Glomerular visceral epithelial cell (primary cell): Measurements from ENCODE around the gene MAPK12.
"Not testable (repeated sequence)": the region's sequence is repeated elsewhere in the genome, so short reads cannot be mapped to it uniquely, and the experiment has no call there.

Experiments used
- DNase-seq: peaks from one replicate; pipeline ENCODE4 v3.0.0-alpha.2; 2016; ENCODE audit errors: extremely low spot score

Gene MAPK12

GRCh38 chr22:50216055-50216683 lies 45.3 kb downstream of the MAPK12 start:
- no peak for DNase-seq

- DNase-seq, result no peak
These were observed 46.0 kb downstream of the MAPK12 start for GRCh38 chr22:50215297-50216054.

DNA sequence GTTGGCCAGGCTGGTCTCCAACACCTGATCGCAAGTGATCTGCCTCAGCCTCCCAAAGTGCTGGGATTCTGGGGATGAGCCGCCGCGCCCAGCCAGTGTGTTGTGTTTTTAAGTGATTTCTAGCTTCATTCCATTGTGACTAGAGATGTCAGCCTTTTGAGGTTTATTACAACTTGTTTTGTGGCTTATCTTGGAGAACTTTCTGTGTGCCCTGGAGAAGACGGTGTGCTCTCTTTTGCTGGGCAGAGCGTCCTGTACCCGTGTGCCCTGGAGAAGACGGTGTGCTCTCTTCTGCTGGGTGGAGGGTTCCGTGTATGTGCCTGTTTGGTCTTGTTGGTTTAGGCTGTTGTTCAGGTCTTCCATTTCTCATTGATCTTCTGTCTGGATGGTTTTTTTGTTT lies 48.2 kb downstream of the MAPK12 start:
- DNase-seq, result no peak

DNA sequence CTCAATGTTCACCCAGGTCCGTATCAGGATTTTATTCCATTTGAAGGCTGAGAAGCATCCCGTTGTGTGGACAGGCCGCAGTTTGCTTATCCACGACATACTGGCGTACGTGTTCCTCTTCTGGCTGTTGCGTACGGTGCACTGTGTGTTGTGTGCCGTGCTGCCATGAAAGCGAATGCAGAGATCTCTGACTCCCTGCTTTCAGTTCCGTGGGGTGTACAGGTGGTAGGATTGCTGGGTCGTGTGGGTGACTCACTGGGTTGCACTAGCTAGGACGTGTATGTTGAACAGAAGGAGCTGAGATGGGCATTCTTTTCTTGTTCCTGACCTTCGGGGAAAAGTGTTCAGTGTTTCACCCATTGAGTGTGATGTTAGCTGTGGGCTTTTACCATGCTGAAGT lies 50.3 kb downstream of the MAPK12 start:
- DNase-seq, result no peak

DNA sequence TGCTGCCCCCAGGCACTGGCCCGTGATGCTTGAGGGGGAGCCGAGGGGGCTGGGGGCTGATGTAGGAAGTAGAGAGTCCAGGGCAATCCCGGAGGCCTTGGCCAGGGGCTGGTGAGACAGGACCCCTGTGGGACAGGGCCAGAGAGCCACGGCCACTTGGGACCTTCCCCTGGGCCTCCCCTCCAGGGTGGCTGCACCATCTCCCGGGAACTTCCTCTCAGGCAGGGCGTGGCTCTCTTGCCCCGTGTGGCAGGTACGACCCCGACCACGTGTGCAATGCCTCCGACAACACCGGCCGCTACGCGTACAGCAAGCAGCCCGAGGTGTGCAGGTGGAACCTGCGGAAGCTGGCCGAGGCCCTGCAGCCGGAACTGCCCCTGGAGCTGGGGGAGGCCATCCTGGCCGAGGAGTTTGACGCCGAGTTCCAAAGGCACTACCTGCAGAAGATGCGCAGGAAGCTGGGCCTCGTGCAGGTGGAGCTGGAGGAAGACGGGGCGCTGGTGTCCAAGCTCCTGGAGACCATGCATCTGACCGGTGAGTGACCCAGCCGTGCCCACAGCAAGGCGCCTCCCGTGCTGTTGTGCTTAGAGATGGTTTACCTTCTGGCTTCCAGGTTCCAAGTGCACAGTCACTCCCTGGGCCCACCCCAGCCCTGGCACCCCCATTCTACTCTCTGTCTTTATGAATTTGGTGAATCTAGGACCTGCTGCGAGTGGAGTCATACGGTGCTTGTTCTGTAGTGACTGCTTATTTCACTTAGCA lies 50.9 kb downstream of the MAPK12 start:
- DNase-seq, result no peak

DNA sequence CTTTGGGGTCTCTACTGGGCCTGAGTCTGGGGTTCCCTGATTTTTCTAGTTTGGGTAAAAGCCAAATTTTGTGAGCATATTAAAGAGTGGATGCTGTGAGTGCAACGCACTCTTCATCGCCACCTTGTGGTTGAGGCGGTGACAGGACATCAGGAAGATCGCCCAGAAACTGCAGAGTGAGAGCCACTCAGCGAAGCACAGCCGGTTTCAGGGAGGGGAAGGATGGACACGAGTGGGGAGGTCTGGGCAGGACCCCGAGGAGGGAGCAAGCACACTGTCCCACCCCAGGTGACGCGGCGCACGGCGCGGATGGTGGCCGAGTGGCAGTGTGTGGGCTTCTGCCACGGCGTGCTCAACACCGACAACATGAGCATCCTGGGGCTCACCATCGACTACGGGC lies 51.6 kb downstream of the MAPK12 start:
- DNase-seq, result peak; percentile 56

DNA sequence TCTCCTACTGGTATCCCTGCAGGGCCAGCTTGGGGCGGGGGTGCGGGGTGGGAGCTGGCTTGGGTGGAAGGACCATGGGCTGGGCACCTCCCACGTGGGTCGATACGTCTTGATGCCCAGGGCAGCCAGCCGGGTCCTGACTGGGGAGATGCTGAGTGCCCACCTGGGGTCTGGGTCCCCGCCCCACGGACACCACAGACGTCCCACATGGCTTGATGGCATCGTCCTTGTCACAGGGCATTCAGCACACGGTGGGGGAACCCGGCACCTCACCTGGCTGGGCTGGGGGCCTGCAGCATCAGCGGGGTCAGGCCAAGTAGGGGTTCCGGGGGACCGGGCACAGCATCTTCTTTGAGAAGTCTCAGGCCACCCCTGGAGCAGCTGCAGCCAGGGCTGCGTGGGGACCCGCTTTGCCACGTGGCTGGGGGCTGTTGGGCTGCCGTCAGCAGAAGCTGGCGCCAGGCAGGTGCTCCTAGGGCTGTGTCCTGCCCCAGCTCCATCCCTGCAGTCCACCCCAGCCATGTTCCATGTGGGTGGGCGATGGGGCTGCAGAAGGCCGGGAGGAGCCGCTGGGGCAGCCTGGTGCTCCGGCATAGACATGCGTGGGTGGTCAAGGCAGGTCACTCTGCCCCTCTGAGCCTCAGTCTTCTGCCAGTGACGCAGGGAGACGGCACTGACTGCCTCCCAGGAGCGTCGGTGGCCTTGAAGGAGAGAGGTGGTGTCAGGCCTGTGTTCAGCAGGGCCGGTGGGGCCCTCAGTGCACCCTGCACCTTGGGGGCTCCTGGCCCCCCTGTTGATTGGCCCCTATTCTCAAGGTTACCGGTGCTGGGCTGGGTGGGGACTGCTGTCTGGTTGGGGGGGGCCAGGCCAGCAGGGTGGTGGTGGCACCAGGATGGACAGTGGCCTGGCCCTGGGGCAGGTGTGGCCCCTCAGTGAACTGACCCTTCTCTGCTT lies 52.3 kb downstream of the MAPK12 start:
- no peak for DNase-seq

DNA sequence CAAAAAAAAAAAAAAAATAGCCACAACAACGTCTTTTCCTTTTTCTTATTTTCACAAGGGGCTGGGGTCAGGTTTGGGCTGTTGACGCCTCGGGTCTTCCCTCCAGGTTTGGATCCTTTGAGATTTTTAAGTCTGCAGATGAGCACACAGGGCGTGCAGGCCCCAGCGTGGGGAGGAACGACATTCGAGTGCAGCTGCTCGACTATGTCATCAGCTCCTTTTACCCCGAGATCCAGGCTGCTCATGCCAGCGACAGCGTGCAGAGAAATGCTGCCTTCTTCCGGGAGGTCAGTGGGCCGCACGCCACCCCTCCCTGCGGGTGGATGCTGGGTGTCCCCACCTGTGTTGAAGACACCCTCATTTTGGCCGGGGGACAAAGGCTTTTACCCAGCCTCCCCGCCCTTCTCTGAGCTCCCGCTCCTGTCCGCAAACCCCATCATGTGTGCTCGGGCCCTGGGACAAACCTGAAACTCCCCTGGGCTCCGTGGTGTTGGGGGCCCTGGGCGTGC lies 53.0 kb downstream of the MAPK12 start:
- DNase-seq, result no peak

- DNase-seq, result no peak
These were observed 53.9 kb downstream of the MAPK12 start for GRCh38 chr22:50207383-50208140.

DNA sequence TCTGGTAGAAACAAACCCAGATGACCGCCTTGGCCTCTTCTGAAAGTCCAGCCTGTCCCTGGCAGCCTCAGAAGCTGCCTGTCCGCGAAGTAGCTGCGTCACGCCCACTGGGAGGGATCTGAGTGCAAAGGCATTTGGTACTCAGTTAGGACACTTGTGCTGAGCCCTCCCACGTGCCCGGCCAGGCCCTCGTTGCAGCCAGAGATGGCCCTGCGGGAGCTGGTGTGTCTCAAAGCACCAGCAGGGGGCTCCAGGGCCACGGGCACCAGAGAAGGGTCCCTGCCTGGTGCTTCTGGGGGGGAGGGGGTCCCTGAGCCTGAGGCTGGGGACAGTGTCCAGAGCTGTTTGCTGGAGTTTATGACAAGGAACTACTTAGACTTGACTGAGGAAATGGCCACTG lies 54.9 kb downstream of the MAPK12 start:
- DNase-seq, result no peak

DNA sequence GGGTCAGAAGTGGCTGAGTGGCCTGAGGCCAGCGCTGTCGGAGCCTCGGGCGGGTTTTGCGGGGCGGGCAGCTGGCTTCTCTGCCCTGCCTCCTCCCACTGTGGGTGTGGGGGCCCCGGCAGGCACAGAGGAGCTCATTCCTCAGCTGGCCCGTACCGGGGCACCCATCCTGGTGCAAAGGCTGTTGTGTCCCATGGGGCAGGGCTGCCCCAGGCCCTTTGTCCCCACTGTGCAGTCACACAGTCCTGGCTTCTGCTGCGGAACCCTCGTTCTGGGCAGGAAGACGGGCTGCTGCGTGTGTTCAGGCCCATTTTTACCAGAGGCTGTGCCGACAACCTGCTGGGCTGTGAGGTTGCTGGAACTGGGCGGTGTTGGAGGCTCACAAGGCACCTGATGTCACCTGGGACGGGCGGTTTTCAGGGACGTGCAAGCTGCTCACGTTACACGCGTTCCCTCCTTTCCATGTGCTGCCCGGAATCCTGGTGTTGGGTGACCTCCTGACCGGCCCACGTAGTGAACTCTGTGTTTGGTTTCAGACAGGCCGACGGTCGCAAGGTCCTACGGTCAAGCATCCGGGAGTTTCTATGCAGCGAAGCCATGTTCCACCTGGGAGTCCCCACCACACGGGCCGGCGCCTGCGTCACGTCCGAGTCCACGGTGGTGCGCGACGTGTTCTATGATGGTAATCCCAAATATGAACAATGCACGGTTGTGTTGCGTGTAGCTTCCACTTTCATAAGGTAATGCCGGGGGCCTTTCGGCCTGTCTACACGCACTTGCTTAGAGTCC lies 55.5 kb downstream of the MAPK12 start:
- DNase-seq, result no peak

DNA sequence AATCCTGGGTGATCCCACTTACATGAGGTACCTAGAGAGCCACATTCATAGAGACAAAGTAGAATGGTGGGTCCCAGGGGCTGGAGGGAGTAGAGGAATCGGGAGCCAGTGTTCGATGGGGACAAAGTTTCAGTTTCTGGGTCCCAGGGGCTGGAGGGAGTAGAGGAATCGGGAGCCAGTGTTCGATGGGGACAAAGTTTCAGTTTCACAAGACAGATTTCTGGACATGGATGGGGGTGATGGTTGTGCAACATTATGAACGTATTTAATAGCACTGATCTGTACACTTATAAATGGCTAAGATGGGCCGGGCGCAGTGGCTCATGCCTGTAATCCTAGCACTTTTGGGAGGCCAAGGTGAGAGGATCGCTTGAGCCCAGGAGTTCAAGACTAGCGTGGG lies 56.5 kb downstream of the MAPK12 start:
- DNase-seq, result not testable (repeated sequence)

- DNase-seq, result no peak
These were observed 56.9 kb downstream of the MAPK12 start for GRCh38 chr22:50204571-50204970.

DNA sequence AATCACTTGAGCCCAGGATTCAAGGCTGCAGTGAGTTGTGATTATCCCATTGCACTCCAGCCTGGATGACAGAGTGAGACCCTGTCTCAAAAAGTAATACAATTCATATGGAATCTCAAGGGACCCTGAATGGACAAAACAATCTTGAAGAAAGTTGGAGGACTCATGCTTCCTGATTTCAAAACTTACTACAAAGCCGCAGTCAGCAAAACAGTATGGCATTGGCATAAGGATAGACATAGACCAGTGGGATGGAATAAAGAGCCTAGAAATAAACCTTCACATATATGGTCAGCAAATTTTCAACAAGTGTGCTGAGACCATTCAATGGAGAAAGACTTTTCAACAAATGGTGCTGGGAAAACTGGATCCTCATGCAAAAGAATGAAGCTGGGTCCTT lies 58.2 kb downstream of the MAPK12 start:
- DNase-seq, result no peak
